Smooth muscle cell (in vitro differentiated cells): ENCODE data around the gene FBXL15. TPM values are rescaled to one million over a fixed set of nuclear protein-coding genes. Genes with fewer than 3 reads are reported as not detected.

Experiments used
- DNase-seq: peaks from one replicate; lab custom pipeline; 2025; ENCODE audit not compliant: unreplicated experiment; lab: John Stamatoyannopoulos, UW
- H2AFZ ChIP-seq: fragments of 200-600 bp; sonication (generic); 2 replicates; pipeline ENCODE4 v1.6.0; 2016; ENCODE audit warnings: antibody characterized with exemption, low read depth, mild to moderate bottlenecking
- H3F3A ChIP-seq: fragments of 200-600 bp; sonication (generic); 2 replicates; pipeline ENCODE4 v1.6.0; 2017; ENCODE audit warnings: antibody characterized with exemption, low read depth
- H3K27ac ChIP-seq: fragments of 200-600 bp; sonication (generic); 2 replicates; pipeline ENCODE4 v1.5.1; 2016; ENCODE audit warnings: low read depth, mild to moderate bottlenecking
- H3K27me3 ChIP-seq: fragments of 200-600 bp; sonication (generic); 2 replicates; pipeline ENCODE4 v1.6.1; 2016; ENCODE audit warnings: low read depth, mild to moderate bottlenecking
- H3K36me3 ChIP-seq: fragments of 200-600 bp; sonication (generic); 2 replicates; pipeline ENCODE4 v1.5.1; 2016; ENCODE audit warnings: low read depth
- H3K4me1 ChIP-seq: fragments of 200-600 bp; sonication (generic); 2 replicates; pipeline ENCODE4 v1.5.1; 2016; ENCODE audit warnings: low read depth
- H3K4me2 ChIP-seq: fragments of 200-600 bp; sonication (generic); 2 replicates; pipeline ENCODE4 v1.6.0; 2016; ENCODE audit warnings: mild to moderate bottlenecking
- H3K4me3 ChIP-seq: fragments of 200-600 bp; sonication (generic); 2 replicates; pipeline ENCODE4 v1.5.1; 2016; ENCODE audit warnings: mild to moderate bottlenecking
- H3K79me2 ChIP-seq: fragments of 200-600 bp; sonication (generic); 2 replicates; pipeline ENCODE4 v1.6.0; 2016; ENCODE audit warnings: low read depth, mild to moderate bottlenecking
- H3K9ac ChIP-seq: fragments of 200-600 bp; sonication (generic); 2 replicates; pipeline ENCODE4 v1.6.0; 2016; ENCODE audit warnings: low read depth
- H3K9me3 ChIP-seq: fragments of 200-600 bp; sonication (generic); replicated peaks from 2 replicates; pipeline ENCODE4 v1.5.1; 2016; ENCODE audit warnings: low read depth
- H4K20me1 ChIP-seq: fragments of 200-600 bp; sonication (generic); 2 replicates; pipeline ENCODE4 v1.6.0; 2016; ENCODE audit warnings: low read depth
- CTCF ChIP-seq: fragments of 200-600 bp; sonication (generic); IDR thresholded peaks from 2 replicates; pipeline ENCODE4 v1.5.1; 2017; ENCODE audit warnings: borderline replicate concordance, mild to moderate bottlenecking, antibody characterized with exemption; ENCODE audit not compliant: insufficient read depth, poor library complexity, severe bottlenecking
- WGBS: methylation state at CpG from one replicate; pipeline ENCODE4 v1.1.7; 2016; ENCODE audit warnings: low lambda C conversion rate; 5-methylcytosine and 5-hydroxymethylcytosine counted together
- polyA plus RNA-seq: library from polyadenylated mRNA; unstranded; fragments of >200 nt; fragmentation: Nextera tagmentation; extraction: Ambion mirVana; gene quantifications from 2 replicates; pipeline ENCODE4 v1.2.1, GENCODE V29; 2016
- total RNA-seq: library from RNA; depleted of rRNA; stranded (reverse); fragments of >200 nt; gene quantifications from 2 replicates; pipeline ENCODE4 v1.2.3, GENCODE V29; 2014

FBXL15 gene
- total and polyA plus RNA-seq, 2 experiments from 2014 or later, result 8.2 to 29.0 TPM

GRCh38 chr10:102462512-102463054 is 41.9 kb downstream of the FBXL15 start:
- TF ChIP-seq CTCF, result no peak
- no peak overlapping the region for H2AFZ ChIP-seq
- peak overlapping the region; percentile 23 for H3K4me3 ChIP-seq
- peak overlapping the region; percentile 74 for H3K4me2 ChIP-seq
- no peak overlapping the region for H3K9ac ChIP-seq
- peaks cover 10% of the 10 kb centered on the region for H3K4me1 ChIP-seq
- DNase-seq, result no peak
- H3K9me3 ChIP-seq, result no peaks in the 10 kb centered on the region
- no peak overlapping the region for H3K27ac ChIP-seq
- no peaks in the 10 kb centered on the region for H3F3A ChIP-seq
- H3K36me3 ChIP-seq, result no peaks in the 10 kb centered on the region
- H3K79me2 ChIP-seq, result no peaks in the 10 kb centered on the region
- no peaks in the 10 kb centered on the region for H3K27me3 ChIP-seq
- no peaks in the 10 kb centered on the region for H4K20me1 ChIP-seq
- WGBS, result 70% methylated on average over 6 of the region's 6 CpGs

DNA sequence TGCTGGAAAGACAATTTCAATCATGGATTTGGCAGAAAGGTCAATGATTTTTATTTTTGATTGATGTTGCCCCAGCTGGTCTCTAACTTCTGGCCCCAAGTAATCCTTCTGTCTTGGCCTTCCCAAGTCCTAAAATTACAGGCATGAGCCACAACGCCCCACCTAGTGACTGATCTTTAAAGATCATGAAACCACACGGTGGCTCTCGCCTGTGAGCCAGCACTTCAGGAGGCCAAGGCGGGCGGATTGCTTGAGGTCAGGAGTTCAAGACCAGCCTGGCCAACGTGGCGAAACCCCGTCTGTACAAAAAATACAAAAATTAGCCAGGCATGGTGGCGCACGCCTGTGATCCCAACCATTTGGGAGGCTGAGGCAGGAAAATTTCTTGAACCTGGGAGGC is 43.3 kb downstream of the FBXL15 start:
- Histone ChIP-seq H2AFZ (no peak overlapping the region), H3K27me3 (no peaks in the 10 kb centered on the region), H4K20me1 (no peaks in the 10 kb centered on the region), H3K4me1 (peaks cover 10% of the 10 kb centered on the region), H3K79me2 (no peaks in the 10 kb centered on the region), H3K36me3 (no peaks in the 10 kb centered on the region), H3F3A (no peaks in the 10 kb centered on the region), H3K27ac (no peak overlapping the region), H3K4me3 (no peak overlapping the region), H3K4me2 (no peak overlapping the region), H3K9ac (no peak overlapping the region), H3K9me3 (no peaks in the 10 kb centered on the region)
- WGBS, result 90% methylated on average over 10 of the region's 10 CpGs
- TF ChIP-seq CTCF, result no peak
- no peak for DNase-seq

DNA sequence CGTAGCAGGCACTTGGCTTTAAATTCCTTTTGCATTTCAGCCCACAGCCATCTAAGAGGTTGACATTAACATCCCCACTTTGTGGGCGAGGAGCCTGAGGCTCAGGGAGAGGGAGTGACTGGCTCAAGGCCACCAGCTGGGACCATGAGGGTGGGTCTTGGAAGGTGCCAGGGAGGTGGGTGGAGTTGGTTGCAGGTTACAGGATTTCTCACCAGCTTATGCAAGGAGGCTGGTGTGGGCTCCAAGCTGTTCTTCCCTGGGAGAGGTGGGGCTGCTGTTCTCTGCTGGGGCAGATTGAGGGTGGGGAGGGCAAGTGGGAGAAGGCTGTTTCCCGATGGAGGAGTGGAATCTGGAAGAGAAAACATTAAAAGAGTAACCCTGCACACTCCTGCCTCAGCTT is 44.8 kb downstream of the FBXL15 start:
- Histone ChIP-seq H3F3A (no peaks in the 10 kb centered on the region), H2AFZ (no peak overlapping the region), H3K4me3 (no peak overlapping the region), H3K27me3 (no peaks in the 10 kb centered on the region), H3K4me2 (no peak overlapping the region), H3K36me3 (no peaks in the 10 kb centered on the region), H3K79me2 (no peaks in the 10 kb centered on the region), H3K27ac (no peak overlapping the region), H3K9ac (no peak overlapping the region), H3K4me1 (peaks cover 10% of the 10 kb centered on the region), H3K9me3 (no peaks in the 10 kb centered on the region), H4K20me1 (no peaks in the 10 kb centered on the region)
- 81% methylated on average over 3 of the region's 3 CpGs for WGBS
- DNase-seq, result no peak
- TF ChIP-seq CTCF, result no peak

DNA sequence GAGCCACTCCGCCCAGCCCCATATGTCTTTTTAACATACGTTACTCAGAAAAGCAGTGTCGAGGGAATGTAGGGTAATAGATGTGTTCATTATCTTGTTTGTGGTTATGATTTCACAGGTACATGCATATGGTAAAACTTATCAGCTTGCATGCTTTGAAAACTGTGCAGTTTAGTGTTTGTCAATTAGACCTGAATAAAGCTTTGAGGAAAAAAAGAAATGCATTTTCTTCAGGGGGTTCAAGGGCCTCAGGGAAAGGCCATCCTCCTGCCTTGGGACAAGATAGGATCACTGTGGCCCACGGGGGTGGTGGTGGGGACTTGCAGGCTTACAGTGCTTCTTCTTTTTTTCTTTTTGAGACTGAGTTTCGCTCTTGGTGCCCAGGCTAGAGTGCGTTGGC is 46.7 kb downstream of the FBXL15 start:
- no peak overlapping the region for H3K27ac ChIP-seq
- H3K36me3 ChIP-seq, result no peaks in the 10 kb centered on the region
- no peak overlapping the region for H2AFZ ChIP-seq
- H3K4me1 ChIP-seq, result no peaks in the 10 kb centered on the region
- no peak for TF ChIP-seq CTCF
- H3K79me2 ChIP-seq, result no peaks in the 10 kb centered on the region
- no peak overlapping the region for H3K9ac ChIP-seq
- DNase-seq, result no peak
- 92% methylated on average over 6 of the region's 6 CpGs for WGBS
- no peaks in the 10 kb centered on the region for H4K20me1 ChIP-seq
- no peak overlapping the region for H3K4me3 ChIP-seq
- no peaks in the 10 kb centered on the region for H3F3A ChIP-seq
- no peaks in the 10 kb centered on the region for H3K9me3 ChIP-seq
- no peaks in the 10 kb centered on the region for H3K27me3 ChIP-seq
- H3K4me2 ChIP-seq, result no peak overlapping the region
